Hepatocyte (in vitro differentiated cells): Measurements from ENCODE around the gene TCF19. TPM values are rescaled to one million over a fixed set of nuclear protein-coding genes. Genes with fewer than 3 reads are reported as not detected.

Source experiments
- DNase-seq: peaks from one replicate; pipeline ENCODE4 v3.0.0-alpha.2; 2016; ENCODE audit warnings: low spot score
- H2AFZ ChIP-seq: fragments of 200-600 bp; sonication (generic); 2 replicates; pipeline ENCODE4 v1.6.0; 2016; ENCODE audit warnings: antibody characterized with exemption, mild to moderate bottlenecking
- H3K27ac ChIP-seq: fragments of 200-600 bp; sonication (generic); 2 replicates; pipeline ENCODE4 v1.5.1; 2016; ENCODE audit warnings: mild to moderate bottlenecking
- H3K27me3 ChIP-seq: fragments of 200-600 bp; sonication (generic); 2 replicates; pipeline ENCODE4 v1.6.1; 2016
- H3K36me3 ChIP-seq: fragments of 200-600 bp; sonication (generic); replicated peaks from 2 replicates; pipeline ENCODE4 v1.5.1; 2016; ENCODE audit warnings: low read depth; ENCODE audit not compliant: insufficient read depth
- H3K4me1 ChIP-seq: fragments of 200-600 bp; sonication (generic); 2 replicates; pipeline ENCODE4 v1.5.1; 2016; ENCODE audit warnings: mild to moderate bottlenecking, moderate library complexity; ENCODE audit not compliant: insufficient read depth
- H3K4me2 ChIP-seq: fragments of 200-600 bp; sonication (generic); 2 replicates; pipeline ENCODE4 v1.6.0; 2016
- H3K4me3 ChIP-seq: fragments of 200-600 bp; sonication (generic); 2 replicates; pipeline ENCODE4 v1.5.1; 2016; ENCODE audit warnings: mild to moderate bottlenecking
- H3K79me2 ChIP-seq: fragments of 200-600 bp; sonication (generic); 2 replicates; pipeline ENCODE4 v1.6.0; 2017; ENCODE audit warnings: mild to moderate bottlenecking
- H3K9me2 ChIP-seq: fragments of 200-600 bp; sonication (generic); replicated peaks from 2 replicates; pipeline ENCODE4 v1.6.0; 2017; ENCODE audit warnings: mild to moderate bottlenecking; ENCODE audit not compliant: insufficient read depth
- H3K9me3 ChIP-seq: fragments of 200-600 bp; sonication (generic); 2 replicates; pipeline ENCODE4 v1.5.1; 2016; ENCODE audit warnings: low read depth, mild to moderate bottlenecking
- H4K20me1 ChIP-seq: fragments of 200-600 bp; sonication (generic); 2 replicates; pipeline ENCODE4 v1.6.0; 2016; ENCODE audit warnings: mild to moderate bottlenecking; ENCODE audit not compliant: insufficient read depth, poor library complexity, severe bottlenecking
- EZH2 ChIP-seq: fragments of 200-600 bp; sonication (generic); IDR thresholded peaks from 2 replicates; pipeline ENCODE4 v1.6.1; 2016; ENCODE audit warnings: antibody characterized with exemption, mild to moderate bottlenecking, borderline replicate concordance
- EZH2phosphoT487 ChIP-seq: fragments of 200-600 bp; sonication (generic); IDR thresholded peaks from one replicate; pipeline ENCODE4 v1.6.1; 2018; ENCODE audit warnings: antibody characterized with exemption, mild to moderate bottlenecking, low read depth, moderate library complexity; ENCODE audit not compliant: unreplicated experiment, severe bottlenecking
- WGBS: methylation state at CpG from one replicate; pipeline ENCODE4 v1.1.6; 2016; ENCODE audit warnings: low lambda C conversion rate; ENCODE audit errors: missing lambda C conversion rate; 5-methylcytosine and 5-hydroxymethylcytosine counted together
- polyA plus RNA-seq: library from polyadenylated mRNA; unstranded; fragments of >200 nt; fragmentation: Nextera tagmentation; extraction: Ambion mirVana; gene quantifications from 2 replicates; pipeline ENCODE4 v1.2.1, GENCODE V29; 2016
- small RNA-seq: library from RNA; depleted of rRNA; stranded (forward); fragments of <200 nt; gene quantifications from one replicate; pipeline ENCODE3, GENCODE V24; 2014
- total RNA-seq: library from RNA; depleted of rRNA; stranded (reverse); fragments of >200 nt; gene quantifications from 2 replicates; pipeline ENCODE4 v1.2.3, GENCODE V29; 2014
- TF ChIP-seq, protein P1 (sequence below): fragments of 200-600 bp; sonication (generic); IDR thresholded peaks from 2 replicates; pipeline ENCODE4 v1.5.1; 2016; ENCODE audit warnings: antibody characterized with exemption, mild to moderate bottlenecking; ENCODE audit not compliant: poor library complexity

Gene TCF19
- total and polyA plus RNA-seq, 2 experiments from 2014 or later = 5.0 to 6.3 TPM

DNA sequence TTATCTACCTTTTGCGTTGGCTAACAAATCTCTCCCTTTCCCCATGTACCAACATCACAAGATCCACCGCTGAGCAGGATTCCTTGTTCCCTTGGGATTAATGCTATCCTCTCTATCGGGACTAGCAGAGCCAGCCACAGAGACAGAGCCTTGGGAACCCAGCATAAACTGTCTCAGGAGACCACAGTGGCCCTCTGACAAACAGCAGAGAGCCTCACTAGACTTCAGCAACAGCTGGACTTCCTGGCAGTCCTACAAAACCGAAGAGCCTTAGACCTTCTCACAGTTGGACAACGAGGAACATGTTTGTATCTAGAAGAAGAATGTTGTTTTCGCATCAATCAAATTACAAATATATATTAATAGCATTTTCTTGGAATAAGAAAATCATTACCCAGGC, 51.7 kb downstream of the TCF19 start:
- no peaks in the 10 kb centered on the region for H3K79me2 ChIP-seq
- TF ChIP-seq, protein P1, sequence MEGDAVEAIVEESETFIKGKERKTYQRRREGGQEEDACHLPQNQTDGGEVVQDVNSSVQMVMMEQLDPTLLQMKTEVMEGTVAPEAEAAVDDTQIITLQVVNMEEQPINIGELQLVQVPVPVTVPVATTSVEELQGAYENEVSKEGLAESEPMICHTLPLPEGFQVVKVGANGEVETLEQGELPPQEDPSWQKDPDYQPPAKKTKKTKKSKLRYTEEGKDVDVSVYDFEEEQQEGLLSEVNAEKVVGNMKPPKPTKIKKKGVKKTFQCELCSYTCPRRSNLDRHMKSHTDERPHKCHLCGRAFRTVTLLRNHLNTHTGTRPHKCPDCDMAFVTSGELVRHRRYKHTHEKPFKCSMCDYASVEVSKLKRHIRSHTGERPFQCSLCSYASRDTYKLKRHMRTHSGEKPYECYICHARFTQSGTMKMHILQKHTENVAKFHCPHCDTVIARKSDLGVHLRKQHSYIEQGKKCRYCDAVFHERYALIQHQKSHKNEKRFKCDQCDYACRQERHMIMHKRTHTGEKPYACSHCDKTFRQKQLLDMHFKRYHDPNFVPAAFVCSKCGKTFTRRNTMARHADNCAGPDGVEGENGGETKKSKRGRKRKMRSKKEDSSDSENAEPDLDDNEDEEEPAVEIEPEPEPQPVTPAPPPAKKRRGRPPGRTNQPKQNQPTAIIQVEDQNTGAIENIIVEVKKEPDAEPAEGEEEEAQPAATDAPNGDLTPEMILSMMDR = no peak
- no peak for TF ChIP-seq EZH2phosphoT487
- TF ChIP-seq EZH2 = no peak
- H3K27me3 ChIP-seq = no peaks in the 10 kb centered on the region
- 37% methylated on average over 5 of the region's 6 CpGs for WGBS
- no peak overlapping the region for H3K4me3 ChIP-seq
- H3K9me2 ChIP-seq = no peaks in the 10 kb centered on the region
- DNase-seq = no peak
- no peak overlapping the region for H3K4me2 ChIP-seq
- no peak overlapping the region for H3K27ac ChIP-seq
- no peak overlapping the region for H2AFZ ChIP-seq
- peaks cover 16% of the 10 kb centered on the region for H3K4me1 ChIP-seq
- H3K36me3 ChIP-seq = no peaks in the 10 kb centered on the region
- H3K9me3 ChIP-seq = no peaks in the 10 kb centered on the region
- no peaks in the 10 kb centered on the region for H4K20me1 ChIP-seq

DNA sequence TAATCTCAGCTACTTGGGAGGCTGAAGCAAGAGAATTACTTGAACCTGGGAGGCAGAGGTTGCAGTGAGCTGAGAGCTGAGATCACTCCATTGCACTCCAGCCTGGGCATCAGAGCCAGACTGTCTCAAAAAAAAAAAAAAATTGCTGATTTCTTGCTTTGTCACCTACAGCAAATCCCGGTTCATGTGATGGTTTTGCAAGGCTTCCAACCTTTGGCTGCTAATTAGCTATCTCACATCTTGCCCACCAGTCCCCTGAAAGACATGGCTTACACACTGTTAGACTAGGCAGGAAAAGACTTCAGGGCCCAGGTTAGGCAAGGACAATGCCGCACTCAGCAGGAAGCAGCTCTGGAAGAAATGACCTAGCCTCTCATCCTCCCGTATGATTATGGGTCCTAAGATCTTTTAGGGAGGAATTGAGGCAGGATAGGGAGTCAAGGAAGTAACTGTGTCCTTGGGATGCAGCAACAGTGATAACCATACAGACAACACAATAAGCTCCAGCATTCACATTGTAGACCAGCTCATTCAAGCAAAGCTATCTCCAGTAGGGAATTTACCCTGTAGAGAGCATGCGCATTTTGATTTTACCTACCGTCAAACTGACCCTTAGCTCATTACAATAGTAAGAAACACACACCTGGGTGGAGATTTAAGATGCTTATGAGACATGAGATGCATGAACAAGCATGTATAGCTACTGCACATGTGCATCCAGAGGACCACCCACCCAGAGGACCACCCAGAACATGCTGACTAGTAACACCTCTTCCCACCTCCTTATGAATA, 52.5 kb downstream of the TCF19 start:
- H3K27me3 ChIP-seq = no peaks in the 10 kb centered on the region
- no peaks in the 10 kb centered on the region for H4K20me1 ChIP-seq
- H3K36me3 ChIP-seq = no peaks in the 10 kb centered on the region
- H3K4me1 ChIP-seq = peaks cover 18% of the 10 kb centered on the region
- no peaks in the 10 kb centered on the region for H3K9me3 ChIP-seq
- no peak overlapping the region for H3K4me2 ChIP-seq
- no peaks in the 10 kb centered on the region for H3K79me2 ChIP-seq
- no peak overlapping the region for H2AFZ ChIP-seq
- WGBS = 85% methylated on average over 5 of the region's 5 CpGs
- TF ChIP-seq EZH2 = no peak
- DNase-seq = no peak
- no peaks in the 10 kb centered on the region for H3K9me2 ChIP-seq
- H3K27ac ChIP-seq = no peak overlapping the region
- H3K4me3 ChIP-seq = no peak overlapping the region

Small RNAs within 50 kb of the gene (small RNA-seq; reads per million reads assigned to genes)
- not detected for gene POLR2LP1

Other genes starting within 250 kb of the TCF19 start
- 23.1 and 36.9 TPM in 2 replicates for gene VARS2, start 244.4 kb upstream of the TCF19 start, total RNA-seq
- 20.8 and 21.6 TPM in 2 replicates for gene VARS2, start 244.4 kb upstream of the TCF19 start, polyA plus RNA-seq
- gene SFTA2, start 226.4 kb upstream of the TCF19 start, total RNA-seq = 1.1 TPM in 1 of 2 replicates, not detected in the other
- 8.8 and 9.5 TPM in 2 replicates for gene SFTA2, start 226.4 kb upstream of the TCF19 start, polyA plus RNA-seq
- 0.04 and 0.13 TPM in 2 replicates for gene MUCL3, start 217.6 kb upstream of the TCF19 start, total RNA-seq
- 0.11 and 0.34 TPM in 2 replicates for gene MUCL3, start 217.6 kb upstream of the TCF19 start, polyA plus RNA-seq
- gene MUC21, start 174.9 kb upstream of the TCF19 start, total RNA-seq = not detected in 2 replicates
- gene MUC21, start 174.9 kb upstream of the TCF19 start, polyA plus RNA-seq = not detected in 2 replicates
- 0.03 TPM in 1 of 2 replicates, not detected in the other for gene MUC22, start 148.1 kb upstream of the TCF19 start, total RNA-seq
- gene MUC22, start 148.1 kb upstream of the TCF19 start, polyA plus RNA-seq = not detected in 2 replicates
- gene C6orf15, start 46.0 kb upstream of the TCF19 start, total RNA-seq = not detected in 2 replicates
- gene C6orf15, start 46.0 kb upstream of the TCF19 start, polyA plus RNA-seq = not detected in 2 replicates
- 0.80 and 1.4 TPM in 2 replicates for gene PSORS1C1, start 43.8 kb upstream of the TCF19 start, total RNA-seq
- gene PSORS1C1, start 43.8 kb upstream of the TCF19 start, polyA plus RNA-seq = 3.9 and 4.6 TPM in 2 replicates
- 0.20 TPM in 1 of 2 replicates, not detected in the other for gene CDSN, start 38.1 kb upstream of the TCF19 start, total RNA-seq
- not detected in 2 replicates for gene CDSN, start 38.1 kb upstream of the TCF19 start, polyA plus RNA-seq
- not detected in 2 replicates for gene PSORS1C2, start 19.5 kb upstream of the TCF19 start, total RNA-seq
- gene PSORS1C2, start 19.5 kb upstream of the TCF19 start, polyA plus RNA-seq = not detected in 2 replicates
- 7.9 and 8.9 TPM in 2 replicates for gene CCHCR1, start 787 bp upstream of the TCF19 start, total RNA-seq
- 6.1 and 13.3 TPM in 2 replicates for gene CCHCR1, start 787 bp upstream of the TCF19 start, polyA plus RNA-seq
- 1.1 and 2.1 TPM in 2 replicates for gene POU5F1, start 12.1 kb downstream of the TCF19 start, total RNA-seq
- 0.94 and 1.8 TPM in 2 replicates for gene POU5F1, start 12.1 kb downstream of the TCF19 start, polyA plus RNA-seq
- gene HLA-C, start 113.5 kb downstream of the TCF19 start, total RNA-seq = 351 and 394 TPM in 2 replicates
- 451 and 500 TPM in 2 replicates for gene HLA-C, start 113.5 kb downstream of the TCF19 start, polyA plus RNA-seq
- 46.9 and 52.2 TPM in 2 replicates for gene HLA-B, start 198.6 kb downstream of the TCF19 start, total RNA-seq
- gene HLA-B, start 198.6 kb downstream of the TCF19 start, polyA plus RNA-seq = 151 and 216 TPM in 2 replicates
- gene MICA, start 245.0 kb downstream of the TCF19 start, total RNA-seq = 32.6 and 36.0 TPM in 2 replicates
- 41.9 and 43.8 TPM in 2 replicates for gene MICA, start 245.0 kb downstream of the TCF19 start, polyA plus RNA-seq